HG02678 (cell line): ENCODE measurements around the gene ZNF296.
"Not testable (repeated sequence)": the region's sequence is repeated elsewhere in the genome, so short reads cannot be mapped to it uniquely, and the experiment has no call there.

Experiments
- ATAC-seq: cut with Tn5 transposase; IDR thresholded peaks from one replicate; pipeline ENCODE4 v1.9.1; 2021; ENCODE audit warnings: mild to moderate bottlenecking, moderate library complexity; ENCODE audit not compliant: unreplicated experiment

ZNF296 gene

GRCh38 chr19:45076029-45076850, at the start of gene ZNF296:
TSS of gene ZNF296 (minus strand) at chr19:45076478. CDS start at chr19:45076373, 105 bp downstream.
- peak; percentile 43 for ATAC-seq

GRCh38 chr19:45125360-45125759, 49.1 kb upstream of the ZNF296 start:
- no peak for ATAC-seq

- no peak for ATAC-seq
Observed at GRCh38 chr19:45124021-45124420, 47.7 kb upstream of the ZNF296 start.

- no peak for ATAC-seq
Observed at GRCh38 chr19:45123440-45123850, 47.2 kb upstream of the ZNF296 start.

- ATAC-seq, result no peak
Observed at GRCh38 chr19:45122832-45123231, 46.6 kb upstream of the ZNF296 start.

GRCh38 chr19:45121827-45122345, 45.6 kb upstream of the ZNF296 start:
- no peak for ATAC-seq

- ATAC-seq, result no peak
Observed at GRCh38 chr19:45119582-45119981, 43.3 kb upstream of the ZNF296 start.

- peak; percentile 59 for ATAC-seq
Observed at GRCh38 chr19:45118591-45119355, 42.5 kb upstream of the ZNF296 start.

- ATAC-seq, result no peak
Observed at GRCh38 chr19:45118106-45118505, 41.8 kb upstream of the ZNF296 start.

- ATAC-seq, result no peak
Observed at GRCh38 chr19:45117671-45118070, 41.4 kb upstream of the ZNF296 start.

- ATAC-seq, result peak; percentile 43
Observed at GRCh38 chr19:45117167-45117594, 40.9 kb upstream of the ZNF296 start.

- ATAC-seq, result no peak
Observed at GRCh38 chr19:45115809-45116615, 39.7 kb upstream of the ZNF296 start.

- no peak for ATAC-seq
Observed at GRCh38 chr19:45114116-45114515, 37.8 kb upstream of the ZNF296 start.

- no peak for ATAC-seq
Observed at GRCh38 chr19:45113628-45114027, 37.4 kb upstream of the ZNF296 start.

GRCh38 chr19:45112111-45112827, 36.0 kb upstream of the ZNF296 start:
- no peak for ATAC-seq

- no peak for ATAC-seq
Observed at GRCh38 chr19:45110851-45111266, 34.6 kb upstream of the ZNF296 start.

- ATAC-seq, result no peak
Observed at GRCh38 chr19:45107621-45108150, 31.4 kb upstream of the ZNF296 start.

GRCh38 chr19:45106363-45106762, 30.1 kb upstream of the ZNF296 start:
- not testable (repeated sequence) for ATAC-seq

- ATAC-seq, result no peak
Observed at GRCh38 chr19:45104658-45105349, 28.5 kb upstream of the ZNF296 start.
